KBM-7 (cell line): Measurements from ENCODE around the gene DYNC1H1.
"Not testable (repeated sequence)": the region's sequence is repeated elsewhere in the genome, so short reads cannot be mapped to it uniquely, and the experiment has no call there.

Source experiments
- DNase-seq: peaks from one replicate; pipeline ENCODE4 v3.0.0-alpha.2; 2015
- in situ Hi-C: fragments of 300-500 bp; cut with MboI; formaldehyde crosslinking; loops from 2 replicates; pipeline ENCODE4 v1.14.3; 2020; ENCODE audit warnings: low sequenced_read_pairs, low pct_unique_long_range_greater_than_20kb, mixed read lengths

Gene DYNC1H1

GRCh38 chr14:102078831-102079699 lies 114.7 kb downstream of the DYNC1H1 start:
- no peak for DNase-seq
- in situ Hi-C loops, result no loop called here

DNA sequence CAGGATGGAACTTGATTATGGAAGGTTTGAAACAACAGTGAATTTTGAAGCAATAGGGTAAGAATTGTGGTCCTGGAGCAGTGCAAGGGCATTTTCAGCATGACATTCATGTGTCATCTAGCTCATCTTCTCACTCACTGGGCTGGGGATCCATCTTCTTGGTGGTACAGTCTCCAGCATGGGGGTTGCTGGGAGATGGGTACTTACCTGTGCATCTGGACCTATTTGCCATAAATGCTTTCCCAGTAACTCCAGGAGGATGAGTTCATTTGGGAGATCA lies 115.3 kb downstream of the DYNC1H1 start:
- DNase-seq, result no peak
- in situ Hi-C loops, result no loop called here

DNA sequence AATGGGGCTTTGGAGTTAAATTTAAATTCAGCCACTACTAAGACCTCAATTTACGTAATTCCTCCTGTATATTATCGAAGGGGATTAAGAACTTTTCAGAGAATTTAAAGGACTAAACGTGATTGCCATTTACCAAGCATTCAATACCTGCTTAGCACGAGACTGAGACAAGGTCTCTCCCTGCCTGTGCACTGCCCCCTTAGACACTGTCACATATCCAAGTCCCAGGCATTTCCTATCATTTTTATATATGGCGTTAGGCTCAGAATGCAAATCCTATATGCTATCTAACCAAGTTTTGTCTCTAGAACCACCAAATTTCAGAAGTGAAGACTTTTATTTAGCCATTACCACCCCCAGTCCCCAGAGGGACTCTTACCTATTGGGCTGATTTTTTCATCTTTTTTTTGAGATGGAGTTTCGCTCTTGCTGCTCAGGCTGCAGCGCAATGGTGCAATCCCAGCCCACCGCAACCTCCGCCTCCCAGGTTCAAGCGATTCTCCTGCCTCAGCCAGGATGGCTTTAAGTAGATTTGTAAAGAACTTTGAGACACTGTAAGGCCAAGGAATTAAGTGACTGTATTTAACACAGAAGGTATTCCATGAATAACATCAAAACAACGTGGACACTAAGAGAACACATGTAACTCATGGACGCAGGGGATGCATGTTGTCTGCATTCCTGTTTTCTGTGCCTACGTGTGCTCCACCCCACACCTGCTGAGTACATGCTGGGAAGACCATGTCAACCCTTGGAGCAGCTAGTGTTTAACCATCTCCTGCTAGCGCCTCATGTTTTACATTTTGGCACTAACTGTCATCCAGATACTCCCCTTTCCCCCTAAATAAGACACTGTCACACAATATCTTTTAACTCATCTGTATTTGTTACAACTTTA lies 116.1 kb downstream of the DYNC1H1 start:
- in situ Hi-C loops, result no loop called here
- no peak for DNase-seq

DNA sequence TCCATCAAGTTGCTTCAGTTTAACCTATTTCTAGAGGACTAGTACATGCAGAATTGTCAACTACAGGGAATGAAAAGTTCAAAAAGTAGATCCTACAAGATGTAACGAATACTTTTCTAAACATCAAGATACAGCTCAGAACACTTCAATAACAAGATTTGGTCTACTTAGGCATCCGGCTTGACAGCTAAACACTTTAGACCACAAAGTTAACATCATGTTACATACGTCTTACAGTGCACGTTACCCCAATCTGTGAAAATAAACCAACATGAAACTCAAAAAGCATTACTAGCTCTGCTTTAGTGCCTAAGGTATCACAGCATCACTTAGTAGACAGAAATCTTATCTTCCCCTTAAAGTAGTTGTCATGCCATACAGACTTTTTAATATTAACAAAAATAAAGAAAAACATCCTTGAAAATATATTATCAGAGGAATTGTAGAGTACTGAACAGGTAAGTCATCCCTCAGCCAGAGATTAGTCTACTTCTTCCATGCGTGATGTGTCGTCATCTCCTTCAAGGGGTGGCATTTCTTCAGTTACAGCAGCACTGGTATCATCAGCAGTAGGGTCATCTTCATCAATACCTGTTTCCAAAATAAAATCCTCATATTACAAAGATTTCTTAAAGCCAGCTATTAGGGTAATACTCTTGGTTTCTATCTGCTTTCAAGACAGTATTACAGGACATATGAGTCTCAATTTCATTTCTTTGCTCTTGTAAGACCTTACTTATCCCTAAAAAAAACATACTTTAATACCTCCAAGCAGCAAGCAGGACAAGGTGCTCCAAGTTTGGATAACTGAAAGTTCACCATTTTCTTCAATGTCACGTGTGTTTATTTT lies 117.1 kb downstream of the DYNC1H1 start:
- in situ Hi-C loops, result no loop called here

GRCh38 chr14:102084522-102084921 lies 120.1 kb downstream of the DYNC1H1 start:
- in situ Hi-C loops, DNase-seq: not testable (repeated sequence)

More for the DNA sequence above, 117.1 kb downstream of the DYNC1H1 start:
- DNase-seq, result no peak

- in situ Hi-C loops, result no loop called here
- DNase-seq, result no peak
Measured at GRCh38 chr14:102084931-102085330, 120.6 kb downstream of the DYNC1H1 start.

DNA sequence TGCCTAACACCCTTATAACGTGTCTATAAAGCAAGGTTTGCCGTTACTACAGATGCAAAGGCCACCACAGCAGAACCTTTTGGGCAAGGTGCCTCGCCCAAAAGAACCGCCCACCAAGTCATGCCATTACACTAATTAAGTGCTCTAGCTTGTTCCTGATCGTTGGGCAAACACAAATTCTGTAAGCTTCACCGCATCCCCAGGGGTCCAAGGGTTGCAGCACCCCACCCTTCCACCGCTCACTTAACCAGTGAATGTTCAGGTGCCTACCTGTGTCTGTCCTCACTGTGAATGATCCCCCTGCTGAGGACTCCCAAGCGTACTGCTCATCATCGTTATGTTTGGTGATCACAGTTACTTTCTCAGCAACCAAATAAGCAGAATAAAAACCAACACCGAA lies 121.1 kb downstream of the DYNC1H1 start:
- no peak for DNase-seq
- in situ Hi-C loops, result no loop called here

- peak; percentile 47 for DNase-seq
- in situ Hi-C loops, result no loop called here
Measured at GRCh38 chr14:102085948-102086708, 121.8 kb downstream of the DYNC1H1 start.

GRCh38 chr14:102086709-102086971 lies 122.3 kb downstream of the DYNC1H1 start:
- in situ Hi-C loops, result no loop called here
- no peak for DNase-seq

DNA sequence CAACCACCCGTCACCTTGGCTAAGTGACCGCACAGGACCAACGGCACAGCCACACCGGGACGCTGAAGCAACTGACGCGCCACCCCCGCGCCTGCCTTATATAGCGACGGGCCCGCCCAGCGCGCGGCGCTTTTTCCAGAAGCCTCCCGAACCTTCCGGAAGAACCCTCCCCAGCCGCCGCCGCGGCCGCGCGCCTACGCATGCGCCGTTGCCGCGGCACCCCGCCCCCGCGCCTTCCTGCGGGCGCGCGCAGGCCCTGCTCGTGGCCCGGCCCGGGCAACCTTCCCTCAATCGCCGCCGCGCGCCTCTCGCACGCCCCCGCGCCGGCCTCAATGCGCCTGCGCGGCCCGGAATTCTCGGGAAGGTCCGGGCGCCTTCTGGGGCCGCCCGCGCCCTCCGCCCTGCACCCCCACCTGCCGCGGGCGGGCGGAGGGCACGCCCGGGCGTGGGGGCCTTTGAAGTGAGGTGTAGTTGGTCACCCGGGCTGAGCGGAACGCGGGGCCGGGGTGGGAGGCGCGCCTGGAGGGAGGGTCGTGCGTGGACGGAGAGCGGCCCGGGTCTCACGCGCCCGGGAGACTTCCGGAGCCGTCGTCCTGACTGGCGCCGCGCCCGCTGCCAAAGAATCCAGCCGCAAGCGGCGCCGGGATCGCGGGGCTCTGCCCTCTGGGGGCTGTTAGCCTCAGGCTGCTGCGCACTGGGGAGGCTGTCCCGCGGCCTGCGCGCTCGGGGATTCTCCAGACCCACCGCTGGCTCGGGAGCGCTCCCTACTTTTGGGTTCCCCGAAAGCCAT lies 122.8 kb downstream of the DYNC1H1 start, which contains the start of gene HSP90AA1:
Gene HSP90AA1, minus strand, starts transcription at position 73 of the 790 bp plus-strand sequence. CDS start 666 bp downstream, outside the sequence.
- in situ Hi-C loops, result no loop called here
- peak; percentile 94 for DNase-seq

DNA sequence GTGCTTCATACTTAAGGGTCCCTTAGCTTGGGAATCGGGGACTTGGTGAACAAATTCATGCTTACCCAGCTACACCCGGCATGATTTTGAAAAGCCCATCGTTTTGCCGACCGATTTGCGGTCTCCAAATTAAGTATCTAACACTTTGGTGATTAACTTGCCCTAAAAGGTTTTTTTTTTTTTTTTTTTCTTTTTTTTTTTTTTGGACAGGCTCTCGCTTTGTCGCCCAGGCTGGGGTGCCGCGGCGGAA lies 123.3 kb downstream of the DYNC1H1 start:
- in situ Hi-C loops, result no loop called here
- no peak for DNase-seq

- DNase-seq, result peak; percentile 89
- in situ Hi-C loops, result no loop called here
Measured at GRCh38 chr14:102088012-102088792, 123.8 kb downstream of the DYNC1H1 start.

DNA sequence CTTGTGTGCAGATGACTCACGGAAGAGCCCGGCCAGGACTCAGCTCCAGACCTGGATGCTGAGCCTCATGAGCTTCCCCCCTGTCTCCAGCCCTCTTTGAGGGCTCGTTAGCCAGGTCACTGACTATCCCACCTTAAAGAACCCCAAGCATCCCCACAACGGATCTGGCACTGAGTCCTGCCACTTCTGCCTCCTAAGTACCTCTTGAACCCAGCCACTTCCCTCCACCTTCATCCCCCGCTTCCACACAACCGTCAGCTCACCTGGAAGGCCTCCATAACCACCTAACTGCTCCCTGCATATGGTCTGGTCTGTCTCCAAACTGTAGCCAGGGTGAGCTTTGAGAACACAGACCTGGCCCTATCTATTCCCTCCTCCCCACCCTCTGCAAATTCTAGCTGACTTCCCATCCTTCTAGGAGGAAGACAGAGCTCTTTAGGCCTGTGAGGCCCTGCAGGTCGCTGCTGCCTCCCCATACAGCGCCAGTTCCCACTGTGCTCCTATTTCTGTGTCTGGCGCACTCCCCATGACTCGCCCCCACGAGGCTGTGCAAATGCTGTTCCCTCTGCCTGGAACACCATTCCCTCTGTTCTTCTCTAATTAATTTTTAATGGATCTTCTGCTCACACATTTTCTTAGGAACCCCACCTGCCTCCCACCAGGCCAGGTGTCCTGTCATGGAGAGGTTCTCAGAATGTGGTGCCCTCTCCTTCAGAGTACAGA lies 125.4 kb downstream of the DYNC1H1 start:
- DNase-seq, result no peak
- in situ Hi-C loops, result no loop called here

DNA sequence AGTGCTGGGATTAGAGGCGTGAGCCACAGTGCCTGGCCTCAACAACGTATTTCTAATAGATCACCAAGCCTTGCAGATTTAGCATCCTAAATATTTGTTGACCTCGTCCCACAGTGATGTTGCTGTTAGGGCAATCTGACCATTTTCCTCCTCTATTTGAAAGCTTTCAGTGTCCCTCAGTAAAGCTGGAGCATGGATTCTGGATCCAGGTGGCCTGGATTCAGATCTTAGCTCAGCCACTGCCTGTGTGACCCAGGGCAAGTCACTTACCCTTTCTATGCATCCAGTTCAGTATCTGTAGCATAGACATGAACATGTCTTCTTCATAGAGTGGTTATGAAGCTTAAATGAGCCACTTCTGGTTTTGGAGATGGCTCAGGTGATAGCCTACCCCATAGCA lies 126.3 kb downstream of the DYNC1H1 start:
- in situ Hi-C loops, result no loop called here
- DNase-seq, result no peak

GRCh38 chr14:102092806-102093205 lies 128.4 kb downstream of the DYNC1H1 start:
- DNase-seq, result no peak
- in situ Hi-C loops, result no loop called here

DNA sequence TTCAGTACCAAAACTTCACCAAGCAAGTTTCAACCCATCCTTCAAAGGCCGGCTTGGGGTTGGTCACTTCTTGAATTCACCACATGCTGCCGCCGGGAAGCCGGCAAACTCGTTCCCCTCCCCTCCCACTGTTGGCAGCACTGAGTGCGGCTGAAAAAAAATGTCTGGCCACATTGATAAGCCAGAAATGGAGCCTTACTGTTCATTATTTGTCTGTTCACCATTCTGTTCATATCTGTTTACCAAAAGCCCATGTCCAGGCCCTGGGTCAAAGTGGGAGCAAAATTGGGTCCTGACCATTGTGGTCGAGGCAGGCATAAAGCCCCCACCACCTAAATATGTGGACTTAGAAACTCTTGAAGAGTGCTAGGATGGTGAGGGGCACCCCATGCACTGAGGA lies 129.7 kb downstream of the DYNC1H1 start:
- in situ Hi-C loops, result no loop called here
- no peak for DNase-seq

DNA sequence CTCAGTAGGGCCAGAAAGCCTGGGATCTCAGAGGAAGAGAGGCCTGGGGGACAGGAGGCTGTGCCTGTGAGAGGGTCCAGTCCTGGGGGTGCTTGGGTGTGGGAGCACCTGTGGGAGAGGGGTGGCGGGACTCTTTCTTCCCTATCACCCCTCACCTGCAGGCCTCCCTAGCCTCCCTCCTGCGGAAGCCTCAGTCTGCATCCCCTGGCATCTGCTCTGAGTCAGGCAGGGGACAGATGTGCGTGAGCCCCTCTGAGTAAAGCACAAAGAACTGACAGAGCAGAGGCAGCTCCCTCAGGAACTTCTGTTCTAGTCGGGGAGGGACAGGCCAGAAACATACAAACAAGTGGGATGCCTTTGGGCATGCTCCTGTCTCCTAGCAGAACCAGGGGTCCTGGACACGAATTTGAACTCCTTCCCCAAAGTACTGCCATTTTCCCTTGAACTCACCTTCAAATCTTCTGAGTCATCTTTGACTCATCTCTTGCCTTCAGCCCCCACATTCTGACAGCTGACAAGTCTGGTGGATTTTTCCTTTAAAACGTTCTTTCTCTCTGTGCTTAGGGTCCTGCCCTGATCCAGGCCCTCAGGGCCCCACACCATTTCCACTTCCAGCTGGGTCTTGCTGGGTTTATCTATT lies 131.0 kb downstream of the DYNC1H1 start:
- DNase-seq, result no peak
- in situ Hi-C loops, result no loop called here
